GM18517 (cell line): Measurements from ENCODE around the gene ADGRA1.
"Not testable (repeated sequence)": the region's sequence is repeated elsewhere in the genome, so short reads cannot be mapped to it uniquely, and the experiment has no call there.

ENCODE experiments used
- ATAC-seq: cut with Tn5 transposase; IDR thresholded peaks from one replicate; pipeline ENCODE4 v1.9.1; 2021; ENCODE audit warnings: mild to moderate bottlenecking, moderate library complexity; ENCODE audit not compliant: unreplicated experiment

The ADGRA1 gene

GRCh38 chr10:133126431-133127290 lies 38.9 kb downstream of the ADGRA1 start:
- ATAC-seq: no peak

- ATAC-seq: no peak
These were observed 39.8 kb downstream of the ADGRA1 start for GRCh38 chr10:133127291-133128125.

- no peak for ATAC-seq
These were observed 40.7 kb downstream of the ADGRA1 start for GRCh38 chr10:133128126-133129070.

- no peak for ATAC-seq
These were observed 41.5 kb downstream of the ADGRA1 start for GRCh38 chr10:133129071-133129858.

GRCh38 chr10:133129859-133130495 lies 42.3 kb downstream of the ADGRA1 start:
- no peak for ATAC-seq

GRCh38 chr10:133130602-133131001 lies 42.9 kb downstream of the ADGRA1 start:
- ATAC-seq: no peak

GRCh38 chr10:133131053-133131452 lies 43.3 kb downstream of the ADGRA1 start:
- ATAC-seq: no peak

- no peak for ATAC-seq
These were observed 44.2 kb downstream of the ADGRA1 start for GRCh38 chr10:133131734-133132472.

GRCh38 chr10:133132473-133133291 lies 45.0 kb downstream of the ADGRA1 start:
- ATAC-seq: no peak

GRCh38 chr10:133133471-133134231 lies 45.9 kb downstream of the ADGRA1 start:
- ATAC-seq: no peak

GRCh38 chr10:133134411-133135115 lies 46.8 kb downstream of the ADGRA1 start:
- no peak for ATAC-seq

- ATAC-seq: no peak
These were observed 47.4 kb downstream of the ADGRA1 start for GRCh38 chr10:133135116-133135465.

- not testable (repeated sequence) for ATAC-seq
These were observed 49.9 kb downstream of the ADGRA1 start for GRCh38 chr10:133137486-133138145.

GRCh38 chr10:133139551-133140065 lies 51.9 kb downstream of the ADGRA1 start:
- no peak for ATAC-seq

- no peak for ATAC-seq
These were observed 52.9 kb downstream of the ADGRA1 start for GRCh38 chr10:133140417-133141143.
